DMS114 treated with DMSO at 0.1 percent for 48 hours (cell line): ENCODE data around the gene FER.
"Not testable (repeated sequence)": the region's sequence is repeated elsewhere in the genome, so short reads cannot be mapped to it uniquely, and the experiment has no call there.

ENCODE experiments used
- DNase-seq: peaks from one replicate; lab custom pipeline; 2025; ENCODE audit not compliant: unreplicated experiment; lab: John Stamatoyannopoulos, UW

The FER gene

GRCh38 chr5:108946008-108946407 is 198.3 kb downstream of the FER start:
- no peak for DNase-seq

GRCh38 chr5:108947164-108947563 is 199.5 kb downstream of the FER start:
- DNase-seq: no peak

GRCh38 chr5:108950276-108950675 is 202.6 kb downstream of the FER start:
- no peak for DNase-seq

DNA sequence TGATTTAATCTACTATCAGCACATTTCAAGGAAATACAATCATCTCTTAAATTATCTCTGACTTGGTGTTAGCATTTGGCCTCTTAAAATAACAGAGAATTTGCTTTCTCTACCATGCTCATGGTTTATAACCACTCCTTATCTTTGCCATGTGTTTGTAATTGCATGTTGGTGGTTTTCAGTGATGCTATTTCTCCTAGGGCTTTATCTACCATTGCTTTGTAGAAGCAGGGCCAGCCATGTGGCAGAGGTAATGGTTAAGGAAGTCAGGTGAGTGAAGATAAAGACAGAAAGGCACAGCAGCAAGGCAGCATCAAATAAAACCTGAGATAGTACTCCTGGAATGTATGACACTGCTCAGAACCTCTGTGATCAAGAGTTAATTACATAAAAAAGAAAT is 206.2 kb downstream of the FER start:
- no peak for DNase-seq

GRCh38 chr5:108957333-108957732 is 209.6 kb downstream of the FER start:
- DNase-seq: no peak

DNA sequence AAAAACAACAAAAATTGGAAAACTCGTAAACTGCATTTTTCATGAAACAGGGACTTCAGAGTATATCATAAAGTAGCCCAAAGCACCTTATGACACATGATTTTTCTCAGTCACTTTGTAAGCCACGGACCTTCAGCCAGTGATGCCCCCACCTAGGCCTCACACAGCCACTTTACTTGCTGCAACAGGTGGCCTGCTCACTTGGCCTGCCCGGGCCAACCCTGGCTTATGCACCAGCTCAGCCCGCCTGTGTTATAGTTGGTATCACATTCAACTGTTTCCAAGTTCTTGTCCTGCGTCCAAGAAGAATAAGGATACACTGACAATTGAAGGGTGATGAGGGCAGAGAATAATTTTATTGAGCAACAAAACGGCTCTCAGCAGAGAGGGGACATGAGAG is 219.2 kb downstream of the FER start:
- no peak for DNase-seq

GRCh38 chr5:108974594-108974993 is 226.9 kb downstream of the FER start:
- DNase-seq: no peak

GRCh38 chr5:108975697-108976096 is 228.0 kb downstream of the FER start:
- no peak for DNase-seq

DNA sequence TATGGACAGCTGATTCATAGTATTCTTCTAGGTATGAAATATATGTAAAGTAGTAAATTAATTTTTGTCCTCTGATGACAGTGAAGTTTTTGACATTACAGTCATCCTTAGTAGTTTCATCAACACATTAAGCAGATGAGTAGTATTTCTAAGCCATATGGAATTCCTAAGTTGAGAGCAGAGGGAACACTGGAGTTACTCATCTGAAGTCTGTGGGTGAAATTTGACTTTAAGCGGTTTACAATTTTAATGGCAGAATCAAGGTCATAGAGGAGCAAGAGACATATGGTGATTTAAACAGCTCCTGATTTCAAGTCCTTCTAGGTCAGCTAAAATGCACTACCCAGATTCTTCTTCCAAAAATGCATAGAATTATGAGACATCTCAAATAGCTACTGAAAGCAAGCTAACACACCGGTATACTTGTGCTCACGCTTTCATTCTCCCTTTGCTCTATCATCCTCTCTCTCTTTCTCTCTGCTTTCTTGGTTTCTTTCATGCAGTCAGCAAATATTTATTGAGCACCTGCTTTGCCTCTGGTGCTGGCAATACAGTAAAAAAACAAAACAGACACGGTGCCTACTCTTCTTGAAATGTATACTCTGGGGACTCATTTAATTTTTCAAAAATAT is 235.9 kb downstream of the FER start:
- no peak for DNase-seq

GRCh38 chr5:108989761-108990392 is 242.2 kb downstream of the FER start:
- DNase-seq: no peak

- DNase-seq: not testable (repeated sequence)
Observed at GRCh38 chr5:108992396-108993085, 244.8 kb downstream of the FER start.

DNA sequence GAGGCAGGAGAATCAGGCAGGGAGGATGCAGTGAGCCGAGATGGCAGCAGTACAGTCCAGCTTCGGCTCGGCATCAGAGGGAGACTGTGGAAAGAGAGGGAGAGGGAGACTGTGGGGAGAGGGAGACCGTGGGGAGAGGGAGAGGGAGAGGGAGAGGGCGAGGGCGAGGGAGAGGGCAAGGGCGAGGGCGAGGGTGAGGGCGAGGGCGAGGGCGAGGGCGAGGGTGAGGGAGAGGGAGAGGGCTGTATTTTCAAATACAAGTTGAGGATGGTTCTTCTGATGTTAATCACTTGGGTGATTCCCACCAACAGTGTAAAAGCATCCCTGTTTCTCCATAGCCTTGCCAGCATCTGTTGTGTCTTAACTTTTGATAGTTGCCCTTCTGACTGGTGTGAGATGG is 245.7 kb downstream of the FER start:
- not testable (repeated sequence) for DNase-seq

- no peak for DNase-seq
Observed at GRCh38 chr5:108997720-108998119, 250.0 kb downstream of the FER start.

DNA sequence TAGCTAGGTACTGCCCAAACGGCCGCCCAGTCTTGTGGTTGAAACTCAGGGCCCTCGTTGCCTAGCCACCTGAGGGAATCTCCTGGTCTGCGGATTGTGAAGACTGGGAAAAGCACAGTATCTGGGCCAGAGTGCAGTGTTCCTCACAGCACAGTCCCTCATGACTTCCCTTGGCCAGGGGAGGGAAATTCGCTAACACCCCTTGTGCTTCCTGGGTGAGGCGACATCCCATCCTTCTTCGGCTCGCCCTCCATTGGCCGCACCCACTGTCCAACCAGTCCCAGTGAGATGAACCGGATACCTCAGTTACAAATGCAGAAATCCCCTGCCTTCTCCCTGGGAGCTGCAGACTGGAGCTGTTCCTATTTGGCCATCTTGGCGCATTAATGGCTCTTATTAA is 250.5 kb downstream of the FER start:
- DNase-seq: no peak

DNA sequence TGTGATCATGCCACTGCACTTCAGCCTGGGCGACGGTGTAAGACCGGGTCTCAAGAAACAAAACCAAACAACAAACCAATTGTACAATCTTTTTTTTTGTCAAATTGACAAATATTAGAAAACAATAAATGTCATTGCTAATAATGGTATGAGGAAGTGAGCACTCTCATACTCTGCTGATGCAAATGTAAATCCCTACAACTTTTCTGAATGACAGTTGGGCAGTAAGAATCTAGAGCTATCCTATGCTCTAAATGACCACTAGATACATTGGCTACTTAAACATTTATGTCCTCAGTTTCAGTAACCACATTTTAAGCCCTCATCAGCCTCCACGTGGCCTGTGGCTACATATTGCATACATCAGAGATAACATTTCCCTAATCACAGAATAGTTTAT is 256.2 kb downstream of the FER start:
- no peak for DNase-seq

DNA sequence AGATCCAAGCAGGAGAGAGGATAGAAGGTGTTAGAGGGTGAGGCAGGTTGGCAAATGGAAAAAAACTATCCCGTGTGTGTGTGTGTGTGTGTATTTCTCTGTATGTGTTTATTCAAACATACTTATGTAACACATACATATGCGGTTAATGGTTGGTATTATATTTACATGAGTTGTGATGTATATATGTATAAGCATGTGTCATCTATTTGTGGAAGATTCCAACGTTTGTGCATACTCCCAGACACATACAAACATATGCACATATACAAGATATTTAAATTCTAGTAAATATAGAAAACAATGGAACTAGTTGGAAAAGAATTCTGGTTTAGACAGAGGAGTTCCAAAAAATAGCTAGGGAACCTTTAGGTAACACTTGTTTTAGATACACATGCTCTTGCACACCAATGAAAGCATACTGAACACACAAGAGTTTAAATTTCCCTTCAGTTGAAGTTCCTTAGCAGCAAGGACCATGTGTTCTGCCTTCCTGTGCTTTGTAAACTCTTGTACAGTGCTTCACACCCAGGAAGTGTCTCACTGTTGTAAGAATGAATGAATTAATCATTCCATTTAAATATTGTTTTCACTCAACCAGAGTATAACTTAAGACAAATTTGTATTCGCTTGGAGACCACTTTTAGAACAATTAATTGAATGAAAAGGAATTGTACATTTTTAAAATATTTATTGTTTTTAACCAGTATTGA is 257.8 kb downstream of the FER start:
- no peak for DNase-seq

DNA sequence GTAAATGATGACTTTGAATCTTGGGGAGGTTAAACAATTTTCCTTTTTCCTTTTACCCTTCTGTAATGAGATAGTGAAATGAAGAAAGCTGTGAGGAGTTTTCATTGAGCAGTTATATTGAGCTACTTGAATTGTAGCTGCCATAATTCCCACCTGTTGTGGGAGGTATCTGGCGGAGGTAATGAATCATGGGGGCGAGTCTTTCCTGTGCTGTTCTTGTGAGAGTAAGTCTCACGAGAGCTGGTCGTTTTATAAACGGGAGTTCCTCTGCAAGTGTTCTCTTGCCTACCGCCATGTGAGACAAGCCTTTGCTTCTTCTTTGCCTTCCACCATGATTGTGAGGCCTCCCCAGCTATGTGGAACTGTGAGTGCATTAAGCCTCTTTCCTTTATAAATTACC is 258.4 kb downstream of the FER start:
- no peak for DNase-seq

DNA sequence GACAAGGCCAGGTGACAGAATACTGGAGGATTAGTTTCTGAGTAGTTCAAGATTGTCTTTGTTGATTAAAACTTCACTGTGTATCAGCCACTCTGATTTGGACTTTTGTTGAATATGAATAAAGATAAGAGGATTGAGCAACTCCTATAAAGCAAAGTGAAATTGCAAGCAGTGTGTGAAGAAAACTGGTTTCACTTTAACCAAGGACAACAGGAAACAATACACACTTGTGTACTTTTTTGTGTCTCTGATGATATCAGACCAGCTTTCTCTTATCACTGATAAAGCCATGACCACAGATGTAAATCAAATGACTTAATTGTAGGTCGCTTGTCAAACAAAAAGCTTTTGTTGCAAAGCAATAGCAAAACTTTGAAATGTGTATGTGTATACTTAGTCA is 268.6 kb downstream of the FER start:
- DNase-seq: no peak

DNA sequence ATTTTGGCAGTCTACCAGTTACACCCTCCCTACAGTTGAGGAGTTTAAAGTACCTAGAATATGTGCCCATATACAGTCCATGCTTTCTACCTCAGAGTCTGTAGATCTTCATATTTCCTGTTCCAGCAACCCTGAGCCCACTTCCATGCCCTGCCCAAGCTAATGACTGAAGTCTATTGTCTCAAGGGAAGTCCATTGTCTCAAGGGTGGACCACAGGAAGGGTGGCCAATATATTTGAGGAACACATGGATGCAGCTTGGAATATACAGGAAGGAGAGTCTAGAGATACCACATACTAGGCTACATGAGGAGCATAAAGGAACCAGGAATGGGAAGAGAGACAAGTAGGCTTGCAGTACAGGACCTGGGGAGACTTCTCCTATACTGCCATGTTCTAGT is 274.4 kb downstream of the FER start:
- no peak for DNase-seq

DNA sequence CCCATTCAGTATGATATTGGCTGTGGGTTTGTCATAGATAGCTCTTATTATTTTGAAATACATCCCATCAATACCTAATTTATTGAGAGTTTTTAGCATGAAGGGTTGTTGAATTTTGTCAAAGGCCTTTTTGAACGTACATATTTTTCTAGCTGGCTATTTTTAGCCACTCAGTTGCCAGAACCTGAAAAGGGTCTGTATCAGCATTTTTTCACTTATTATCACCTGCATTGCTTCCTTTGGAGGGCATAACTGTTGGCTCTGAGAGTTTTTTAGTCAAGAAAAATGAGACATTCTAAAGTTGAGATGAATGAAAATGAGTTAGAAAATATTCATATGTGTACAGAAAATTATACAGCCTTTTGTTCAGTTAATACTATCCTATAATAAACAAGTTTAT is 278.0 kb downstream of the FER start:
- DNase-seq: not testable (repeated sequence)

DNA sequence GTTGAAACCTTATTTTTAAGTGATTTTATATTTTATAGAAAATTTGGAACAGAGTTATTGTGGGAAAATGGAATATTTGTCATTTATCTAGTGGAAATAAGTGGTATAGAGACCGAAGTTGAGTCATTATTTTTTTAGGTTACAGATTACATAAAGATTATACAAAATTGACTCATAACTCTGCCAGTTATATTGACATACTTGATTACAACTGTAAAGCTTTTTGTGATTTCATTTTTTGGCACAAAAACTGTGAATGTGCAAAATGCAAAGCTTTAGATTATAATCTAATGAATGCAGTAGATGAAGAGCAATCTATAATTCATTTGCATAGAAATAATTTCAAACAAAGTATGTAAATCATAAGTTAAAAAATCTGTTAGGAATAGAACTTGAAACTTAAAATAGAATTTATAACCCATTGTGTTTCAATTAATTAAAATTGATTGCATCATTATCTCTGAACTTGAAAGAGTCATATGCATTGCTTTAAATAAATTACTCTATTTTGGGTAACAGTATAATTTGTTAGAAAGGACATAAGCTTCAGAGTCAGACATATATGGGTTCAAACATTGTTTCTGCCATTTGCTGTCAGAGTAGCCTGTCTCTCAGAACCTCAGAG is 280.4 kb downstream of the FER start:
- no peak for DNase-seq
